GM12873 (cell line): ENCODE results near the gene SSTR3.

Experiments used
- CTCF ChIP-seq: IDR thresholded peaks from 2 replicates; pipeline ENCODE4 v1.5.1; 2012; ENCODE audit warnings: low read depth, mild to moderate bottlenecking, moderate library complexity, low read length, control low read depth; ENCODE audit not compliant: insufficient read depth; ENCODE audit errors: missing control alignments

Gene SSTR3

GRCh38 chr22:37182101-37182948 is 30.0 kb downstream of the SSTR3 start:
- TF ChIP-seq CTCF = no peak

GRCh38 chr22:37181681-37182080 is 30.6 kb downstream of the SSTR3 start:
- no peak for TF ChIP-seq CTCF

DNA sequence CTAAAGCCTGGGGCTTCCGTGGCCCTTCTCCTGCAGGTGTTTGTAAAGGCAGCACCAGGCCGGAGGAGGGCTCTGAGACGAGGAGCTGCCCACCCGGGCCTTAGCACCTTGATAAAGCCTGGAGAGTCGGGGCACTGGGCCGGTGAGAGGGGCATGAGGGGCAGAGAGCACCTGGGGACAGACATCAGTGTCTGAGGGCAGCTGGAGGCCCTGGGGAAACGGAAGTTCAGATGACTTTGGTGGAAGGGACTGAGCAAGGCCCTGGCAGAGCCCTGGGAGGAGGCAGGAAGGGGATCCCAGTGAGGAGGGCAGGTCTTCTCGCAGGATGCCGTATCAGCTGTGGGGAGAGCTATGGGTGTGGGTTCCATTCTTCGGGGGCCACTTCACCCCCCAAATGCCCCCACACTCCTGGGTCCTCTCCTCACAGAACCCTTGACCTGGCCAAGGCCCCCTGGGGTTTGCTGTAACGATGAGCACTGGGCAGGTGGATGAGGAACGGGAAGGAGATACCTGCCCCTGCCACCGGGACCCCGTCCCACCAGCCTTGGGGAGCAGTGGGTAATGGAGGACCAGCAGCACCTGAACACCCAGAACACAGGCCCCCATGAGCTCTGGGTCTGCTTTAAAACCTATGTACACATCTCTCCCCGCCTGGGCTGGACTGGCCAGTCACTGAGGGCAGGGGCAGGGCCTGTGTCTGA is 31.6 kb downstream of the SSTR3 start:
- TF ChIP-seq CTCF = no peak

DNA sequence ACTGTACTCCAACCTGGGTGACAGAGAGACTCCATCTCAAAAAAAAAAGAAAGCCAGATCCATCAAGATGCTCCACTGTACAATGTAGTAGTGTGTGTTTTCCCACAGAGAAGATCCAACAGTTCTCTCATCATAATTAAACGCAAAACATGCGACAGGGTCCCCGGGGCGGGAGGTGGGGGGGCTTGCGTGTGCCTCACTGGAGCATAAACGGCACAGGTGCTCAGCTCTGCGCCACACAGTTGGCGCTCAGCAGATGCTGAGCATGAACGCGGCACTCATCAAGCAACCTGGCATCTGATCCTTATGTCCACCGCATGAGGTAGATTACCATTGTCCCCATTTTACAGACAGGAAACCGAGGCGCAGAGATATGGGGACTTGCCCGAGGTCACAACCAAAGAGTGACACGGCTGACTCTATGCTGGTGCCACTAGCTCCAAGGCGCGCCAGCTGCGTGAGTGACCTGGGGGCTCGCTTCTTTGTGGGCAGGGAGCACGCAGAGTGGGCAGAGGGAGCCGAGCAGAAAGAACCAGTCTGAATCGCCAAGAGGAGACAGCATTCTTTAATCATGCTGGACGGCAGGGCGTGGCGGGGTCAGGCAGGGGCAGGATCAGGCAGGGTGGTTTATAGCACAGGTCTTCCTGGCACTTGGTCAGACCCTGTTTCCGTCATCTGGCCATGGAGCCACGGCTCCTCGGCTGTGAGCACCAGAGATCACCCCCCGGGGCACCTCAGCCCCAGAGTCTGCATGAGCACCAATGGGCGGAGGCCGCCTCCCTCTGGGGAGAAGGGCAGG is 32.5 kb downstream of the SSTR3 start:
- TF ChIP-seq CTCF = no peak

DNA sequence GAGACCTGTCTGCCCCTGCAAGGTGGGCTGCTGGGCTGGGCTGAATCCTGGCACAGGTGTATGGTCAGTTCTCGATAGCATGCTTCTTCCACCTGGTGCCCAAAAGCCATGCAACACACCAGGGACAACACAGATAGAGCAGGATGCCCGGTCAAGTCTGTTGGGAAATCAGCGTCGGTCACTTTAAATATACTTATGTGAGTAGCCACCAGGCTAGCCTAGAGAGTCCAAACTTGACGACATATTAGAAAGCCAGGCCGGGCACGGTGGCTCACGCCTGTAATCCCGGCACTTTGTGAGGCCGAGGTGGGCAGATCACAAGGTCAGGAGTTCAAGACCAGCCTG is 33.2 kb downstream of the SSTR3 start:
- TF ChIP-seq CTCF = no peak

- no peak for TF ChIP-seq CTCF
Observed at GRCh38 chr22:37178350-37179125, 33.7 kb downstream of the SSTR3 start.
